Right ventricle myocardium inferior (tissue), 1 donor: Measurements from ENCODE around the gene RPH3AL. TPM values are rescaled to one million over a fixed set of nuclear protein-coding genes. Genes with fewer than 3 reads are reported as not detected.
A peak's percentile ranks its signal among the peaks of the same experiment; 100 is the strongest.

ENCODE experiments used
- ATAC-seq: fragments of 200-7000 bp; cut with Tn5 transposase; one replicate; pipeline ENCODE4 v1.9.1; 2020; ENCODE audit warnings: mild to moderate bottlenecking, moderate library complexity
- DNase-seq: peaks from one replicate; pipeline ENCODE4 v3.0.0; 2021; ENCODE audit errors: missing footprints
- intact Hi-C: fragments of 100-400 bp; cut with DNase I; formaldehyde crosslinking; loops from one replicate; pipeline ENCODE4 v1.11.0; 2022
- total RNA-seq: library from RNA; stranded (reverse); fragmentation: NEBNext Ultra II Directional; extraction: Animal tissue kit (Norgen Biotek cat#: 25700); gene quantifications from one replicate; pipeline ENCODE4 v1.2.1, GENCODE V29; 2021
- donor health status: DM: no; HTN: yes; CAD: no; lungs with severe emphysema.

RPH3AL gene
- total RNA-seq, 1 donor from 2014 or later: 3.6 TPM

GRCh38 chr17:357644-358043 is 5.0 kb upstream of the RPH3AL start:
- intact Hi-C loops: no loop called here
- ATAC-seq: no peak
- no peak for DNase-seq

- intact Hi-C loops: no loop called here
- no peak for DNase-seq
- no peak for ATAC-seq
Measured at GRCh38 chr17:356671-357434, 4.2 kb upstream of the RPH3AL start.

GRCh38 chr17:354651-355556 is 2.3 kb upstream of the RPH3AL start:
- no peak for DNase-seq
- intact Hi-C loops: no loop called here
- no peak for ATAC-seq

GRCh38 chr17:353838-354234 is 1.2 kb upstream of the RPH3AL start:
- intact Hi-C loops: no loop called here
- ATAC-seq: no peak
- DNase-seq: no peak

GRCh38 chr17:353213-353837 is 718 bp upstream of the RPH3AL start:
- DNase-seq (no peak), ATAC-seq (no peak)
- intact Hi-C loops: no loop called here

GRCh38 chr17:351875-352420 is 659 bp downstream of the RPH3AL start:
- ATAC-seq (no peak), DNase-seq (no peak)
- intact Hi-C loops: no loop called here

GRCh38 chr17:351449-351738 is 1.2 kb downstream of the RPH3AL start:
- intact Hi-C loops: no loop called here
- ATAC-seq (no peak), DNase-seq (no peak)

GRCh38 chr17:350706-351448 is 1.7 kb downstream of the RPH3AL start:
- ATAC-seq: peak; percentile 81
- intact Hi-C loops: no loop called here

GRCh38 chr17:349666-350065 is 2.9 kb downstream of the RPH3AL start:
- ATAC-seq (no peak), DNase-seq (no peak)
- intact Hi-C loops: loop anchor here (2.0 kb wide), 1 partner anchor 17 kb away; no protein-coding TSS in a partner anchor

More at GRCh38 chr17:350706-351448, 1.7 kb downstream of the RPH3AL start:
- DNase-seq: peak; percentile 83

- intact Hi-C loops: loop anchor here (2.0 kb wide), 1 partner anchor 16 kb away; no protein-coding TSS in a partner anchor
- DNase-seq: no peak
- ATAC-seq: peak; percentile 30
Measured at GRCh38 chr17:348692-349425, 3.7 kb downstream of the RPH3AL start.

GRCh38 chr17:348012-348411 is 4.6 kb downstream of the RPH3AL start:
- DNase-seq (no peak), ATAC-seq (no peak)
- intact Hi-C loops: loop anchor here (2.0 kb wide), 1 partner anchor 15 kb away; no protein-coding TSS in a partner anchor

- intact Hi-C loops: no loop called here
- DNase-seq: no peak
- ATAC-seq: no peak
Measured at GRCh38 chr17:347309-347899, 5.2 kb downstream of the RPH3AL start.

GRCh38 chr17:345992-346785 is 6.4 kb downstream of the RPH3AL start:
- no peak for DNase-seq
- intact Hi-C loops: no loop called here
- ATAC-seq: no peak

- intact Hi-C loops: no loop called here
- ATAC-seq (no peak), DNase-seq (no peak)
Measured at GRCh38 chr17:345261-345660, 7.3 kb downstream of the RPH3AL start.

GRCh38 chr17:343875-344752 is 8.5 kb downstream of the RPH3AL start:
- ATAC-seq (no peak), DNase-seq (no peak)
- intact Hi-C loops: no loop called here

GRCh38 chr17:343211-343610 is 9.4 kb downstream of the RPH3AL start:
- ATAC-seq: no peak
- no peak for DNase-seq
- intact Hi-C loops: no loop called here
